ENCODE data around the gene CNGB1.

- TF ChIP-seq EZH2 (IDR thresholded peaks at IDR 0.05; ENCODE audit: borderline replicate concordance, insufficient read depth, low read length, poor library complexity, severe bottlenecking) (no peak), TAF1 (IDR thresholded peaks at IDR 0.05; ENCODE audit: low read depth) (no peak), SMC3 (conservative IDR thresholded peaks at IDR 0.05; ENCODE audit: poor library complexity) (no peak), POLR2AphosphoS5 (IDR thresholded peaks at IDR 0.05) (no peak), EP300 (conservative IDR thresholded peaks at IDR 0.05; ENCODE audit: poor library complexity, severe bottlenecking) (no peak), REST (IDR thresholded peaks at IDR 0.05; ENCODE audit: borderline replicate concordance) (no peak), RAD21 (conservative IDR thresholded peaks at IDR 0.05) (no peak), MXI1 (conservative IDR thresholded peaks at IDR 0.05; ENCODE audit: poor library complexity, severe bottlenecking) (no peak)
- TF ChIP-seq, protein P1, sequence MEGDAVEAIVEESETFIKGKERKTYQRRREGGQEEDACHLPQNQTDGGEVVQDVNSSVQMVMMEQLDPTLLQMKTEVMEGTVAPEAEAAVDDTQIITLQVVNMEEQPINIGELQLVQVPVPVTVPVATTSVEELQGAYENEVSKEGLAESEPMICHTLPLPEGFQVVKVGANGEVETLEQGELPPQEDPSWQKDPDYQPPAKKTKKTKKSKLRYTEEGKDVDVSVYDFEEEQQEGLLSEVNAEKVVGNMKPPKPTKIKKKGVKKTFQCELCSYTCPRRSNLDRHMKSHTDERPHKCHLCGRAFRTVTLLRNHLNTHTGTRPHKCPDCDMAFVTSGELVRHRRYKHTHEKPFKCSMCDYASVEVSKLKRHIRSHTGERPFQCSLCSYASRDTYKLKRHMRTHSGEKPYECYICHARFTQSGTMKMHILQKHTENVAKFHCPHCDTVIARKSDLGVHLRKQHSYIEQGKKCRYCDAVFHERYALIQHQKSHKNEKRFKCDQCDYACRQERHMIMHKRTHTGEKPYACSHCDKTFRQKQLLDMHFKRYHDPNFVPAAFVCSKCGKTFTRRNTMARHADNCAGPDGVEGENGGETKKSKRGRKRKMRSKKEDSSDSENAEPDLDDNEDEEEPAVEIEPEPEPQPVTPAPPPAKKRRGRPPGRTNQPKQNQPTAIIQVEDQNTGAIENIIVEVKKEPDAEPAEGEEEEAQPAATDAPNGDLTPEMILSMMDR (IDR thresholded peaks at IDR 0.05; ENCODE audit: poor library complexity, severe bottlenecking): no peak
Observed at GRCh38 chr16:57926041-57926440, 44.9 kb downstream of the CNGB1 start.

Data from neural cell (in vitro differentiated cells).